Thymus (tissue), 11 donors: ENCODE measurements around the gene AKT3. TPM values are rescaled to one million over a fixed set of nuclear protein-coding genes. Genes with fewer than 3 reads are reported as not detected.

Experiments used
- DNase-seq, 9 donors: peaks; one replicate each; pipeline ENCODE4 v3.0.0-alpha.2; 2013; ENCODE audit warnings: low spot score in 9 of 9, low read depth in 6 of 9, missing footprints in 1 of 9
- H3K27ac ChIP-seq, 2 donors: one replicate each; pipeline ENCODE4 v1.5.1; 2013; ENCODE audit warnings: control low read depth in 1 of 2, low read depth in 1 of 2, low read length in 1 of 2, mild to moderate bottlenecking in 1 of 2, moderate library complexity in 1 of 2
- H3K27me3 ChIP-seq, 2 donors: one replicate each; pipeline ENCODE4 v1.5.1; 2013; ENCODE audit warnings: low read length in 1 of 2; ENCODE audit not compliant: control insufficient read depth in 2 of 2, insufficient read depth in 1 of 2
- H3K36me3 ChIP-seq, 2 donors: one replicate each; pipeline ENCODE4 v1.5.1; 2013; ENCODE audit warnings: low read length in 1 of 2, mild to moderate bottlenecking in 1 of 2, moderate library complexity in 1 of 2; ENCODE audit not compliant: control insufficient read depth in 2 of 2, insufficient read depth in 2 of 2
- H3K4me1 ChIP-seq, 2 donors: one replicate each; pipeline ENCODE4 v1.5.1; 2013; ENCODE audit warnings: low read length in 2 of 2; ENCODE audit not compliant: control insufficient read depth in 2 of 2, insufficient read depth in 2 of 2
- H3K4me3 ChIP-seq, 2 donors: one replicate each; pipeline ENCODE4 v1.5.1; 2013; ENCODE audit warnings: low read length in 2 of 2, control low read depth in 1 of 2, mild to moderate bottlenecking in 1 of 2
- H3K9me3 ChIP-seq, 2 donors: one replicate each; pipeline ENCODE4 v1.5.1; 2013; ENCODE audit warnings: low read length in 1 of 2, mild to moderate bottlenecking in 1 of 2; ENCODE audit not compliant: control insufficient read depth in 2 of 2, insufficient read depth in 1 of 2
- WGBS: extraction: QIAGEN DNeasy Blood & Tissue Kit; methylation state at CpG from one replicate; pipeline ENCODE4 v1.1.7; 2013; 5-methylcytosine and 5-hydroxymethylcytosine counted together
- polyA plus RNA-seq: library from polyadenylated mRNA; stranded (reverse); fragments of 200-250 nt; gene quantifications from one replicate; pipeline ENCODE4 v1.2.3, GENCODE V29; 2013
- total RNA-seq: library from RNA; stranded (reverse); fragments of 120-200 nt; gene quantifications from one replicate; pipeline ENCODE4 v1.2.4, GENCODE V29; 2013
- donor health status: healthy.

Gene AKT3
- total and polyA plus RNA-seq, 2 donors: 14.5 to 45.3 TPM

GRCh38 chr1:243447844-243448243 lies 402.2 kb downstream of the AKT3 start:
- Histone ChIP-seq H3K4me3 (no peak overlapping the region), H3K36me3 (peaks cover 0 to 3% of the 10 kb centered on the region in 2 donors), H3K4me1 (peaks cover 2 to 10% of the 10 kb centered on the region in 2 donors), H3K27me3 (no peaks in the 10 kb centered on the region), H3K27ac (no peak overlapping the region), H3K9me3 (peaks cover 0 to 2% of the 10 kb centered on the region in 2 donors)
- DNase-seq: no peak
- WGBS: 41% methylated on average over 4 of the region's 4 CpGs

- Histone ChIP-seq H3K4me1 (peaks cover 2 to 10% of the 10 kb centered on the region in 2 donors), H3K9me3 (peaks cover 0 to 2% of the 10 kb centered on the region in 2 donors), H3K27ac (no peak overlapping the region), H3K27me3 (no peaks in the 10 kb centered on the region), H3K36me3 (peaks cover 0 to 6% of the 10 kb centered on the region in 2 donors), H3K4me3 (no peak overlapping the region)
- DNase-seq: peak in 1 of 9 donors; percentile 21
- 87% methylated on average over 3 of the region's 3 CpGs for WGBS
These were observed 402.7 kb downstream of the AKT3 start for GRCh38 chr1:243447347-243447746.

GRCh38 chr1:243443557-243443956 lies 406.5 kb downstream of the AKT3 start:
- WGBS: 54% methylated on average over 4 of the region's 4 CpGs
- no peak overlapping the region for H3K27ac ChIP-seq
- peaks cover 0 to 2% of the 10 kb centered on the region in 2 donors for H3K9me3 ChIP-seq
- peaks cover 0 to 9% of the 10 kb centered on the region in 2 donors for H3K4me1 ChIP-seq
- H3K4me3 ChIP-seq: no peak overlapping the region
- peaks cover 0 to 8% of the 10 kb centered on the region in 2 donors for H3K36me3 ChIP-seq
- H3K27me3 ChIP-seq: no peaks in the 10 kb centered on the region
- DNase-seq: no peak

- DNase-seq: no peak
- Histone ChIP-seq H3K4me1 (peaks cover 0 to 7% of the 10 kb centered on the region in 2 donors), H3K4me3 (no peak overlapping the region), H3K27me3 (no peaks in the 10 kb centered on the region), H3K9me3 (peaks cover 0 to 2% of the 10 kb centered on the region in 2 donors), H3K36me3 (peaks cover 0 to 8% of the 10 kb centered on the region in 2 donors), H3K27ac (no peak overlapping the region)
These were observed 408.4 kb downstream of the AKT3 start for GRCh38 chr1:243441601-243442000.

- H3K27ac ChIP-seq: no peak overlapping the region
- no peaks in the 10 kb centered on the region for H3K27me3 ChIP-seq
- H3K4me1 ChIP-seq: peaks cover 0 to 7% of the 10 kb centered on the region in 2 donors
- DNase-seq: no peak
- H3K9me3 ChIP-seq: no peaks in the 10 kb centered on the region
- 94% methylated on average over 2 of the region's 2 CpGs for WGBS
- H3K36me3 ChIP-seq: peaks cover 0 to 5% of the 10 kb centered on the region in 2 donors
- no peak overlapping the region for H3K4me3 ChIP-seq
These were observed 409.6 kb downstream of the AKT3 start for GRCh38 chr1:243440406-243440805.

- H3K9me3 ChIP-seq: no peaks in the 10 kb centered on the region
- no peak for DNase-seq
- no peak overlapping the region for H3K4me3 ChIP-seq
- H3K4me1 ChIP-seq: peaks cover 0 to 7% of the 10 kb centered on the region in 2 donors
- 95% methylated on average over 2 of the region's 2 CpGs for WGBS
- peaks cover 0 to 5% of the 10 kb centered on the region in 2 donors for H3K36me3 ChIP-seq
- H3K27ac ChIP-seq: no peak overlapping the region
- H3K27me3 ChIP-seq: no peaks in the 10 kb centered on the region
These were observed 411.2 kb downstream of the AKT3 start for GRCh38 chr1:243438815-243439214.

Other genes with a start within 250 kb of the AKT3 start
- gene ZBTB18, start 201.0 kb upstream of the AKT3 start, total RNA-seq: 37.2 TPM
- 47.3 TPM for gene ZBTB18, start 201.0 kb upstream of the AKT3 start, polyA plus RNA-seq